Esophagus muscularis mucosa (tissue), 4 donors: ENCODE measurements around the gene ZNF594. TPM values are rescaled to one million over a fixed set of nuclear protein-coding genes. Genes with fewer than 3 reads are reported as not detected.
"Not testable (repeated sequence)": the region's sequence is repeated elsewhere in the genome, so short reads cannot be mapped to it uniquely, and the experiment has no call there.

Source experiments
- DNase-seq: peaks from one replicate; pipeline ENCODE4 v3.0.0-alpha.2; 2017; ENCODE audit errors: extremely low spot score
- H3K27ac ChIP-seq, 4 donors: fragments of 200-600 bp; sonication (generic); replicated peaks in 1 of 4; 1 replicate in 3 of 4; 2 replicates in 1 of 4; pipeline ENCODE4 v1.5.1; 2016 to 2019; ENCODE audit warnings: mild to moderate bottlenecking in 1 of 4
- H3K27me3 ChIP-seq, 4 donors: fragments of 200-600 bp; sonication (generic); one replicate each; pipeline versions ENCODE4 v1.5.1 to v1.6.0; 2016 to 2019
- H3K36me3 ChIP-seq, 4 donors: fragments of 200-600 bp; sonication (generic); one replicate each; pipeline ENCODE4 v1.5.1; 2016 to 2019
- H3K4me1 ChIP-seq, 4 donors: fragments of 200-600 bp; sonication (generic); one replicate each; pipeline ENCODE4 v1.5.1; 2016 to 2019
- H3K4me3 ChIP-seq, 4 donors: fragments of 200-600 bp; sonication (generic); 1 replicate in 2 of 4; 2 replicates in 2 of 4; pipeline ENCODE4 v1.5.1; 2016 to 2019; ENCODE audit warnings: mild to moderate bottlenecking in 4 of 4, moderate library complexity in 1 of 4
- H3K9me3 ChIP-seq, 4 donors: fragments of 200-600 bp; sonication (generic); 1 replicate in 3 of 4; 2 replicates in 1 of 4; pipeline ENCODE4 v1.5.1; 2016 to 2019
- EP300 ChIP-seq: sonication (generic); formaldehyde crosslinking; IDR thresholded peaks from one replicate; pipeline ENCODE4 v1.6.1; 2017; ENCODE audit warnings: antibody characterized with exemption
- POLR2A ChIP-seq: fragments of 450-650 bp; IDR thresholded peaks from one replicate; pipeline ENCODE4 v1.6.1; 2017; ENCODE audit warnings: antibody characterized with exemption, moderate library complexity, mild to moderate bottlenecking, low read depth
- POLR2AphosphoS5 ChIP-seq, 2 donors: sonication (generic); formaldehyde crosslinking; IDR thresholded peaks; one replicate each; pipeline ENCODE4 v1.6.1; 2017; ENCODE audit warnings: antibody characterized with exemption in 2 of 2
- WGBS: methylation state at CpG from one replicate; pipeline ENCODE4 v1.1.5; 2018; 5-methylcytosine and 5-hydroxymethylcytosine counted together
- intact Hi-C: fragments of 100-400 bp; cut with DNase I; formaldehyde crosslinking; loops from one replicate; pipeline ENCODE4 v1.15.1; 2023
- total RNA-seq, 4 donors: library from RNA; depleted of rRNA; stranded (reverse); fragments of >200 nt; gene quantifications; one replicate each; pipeline versions ENCODE4 v1.1.0 to v1.2.1, GENCODE V29; 2016
- TF ChIP-seq, protein P1 (sequence below), 3 experiments: fragments of 200-600 bp in 2 of 3; fragments of 450-650 bp in 1 of 3; sonication (generic) in 2 of 3; IDR thresholded peaks; one replicate each; pipeline ENCODE4 v1.5.1; 2017 to 2019; ENCODE audit warnings: antibody characterized with exemption in 3 of 3, mild to moderate bottlenecking in 2 of 3, moderate library complexity in 1 of 3

The ZNF594 gene
- total RNA-seq, 4 donors from 2014 or later, result 7.5 to 13.3 (median 9.6) TPM

DNA sequence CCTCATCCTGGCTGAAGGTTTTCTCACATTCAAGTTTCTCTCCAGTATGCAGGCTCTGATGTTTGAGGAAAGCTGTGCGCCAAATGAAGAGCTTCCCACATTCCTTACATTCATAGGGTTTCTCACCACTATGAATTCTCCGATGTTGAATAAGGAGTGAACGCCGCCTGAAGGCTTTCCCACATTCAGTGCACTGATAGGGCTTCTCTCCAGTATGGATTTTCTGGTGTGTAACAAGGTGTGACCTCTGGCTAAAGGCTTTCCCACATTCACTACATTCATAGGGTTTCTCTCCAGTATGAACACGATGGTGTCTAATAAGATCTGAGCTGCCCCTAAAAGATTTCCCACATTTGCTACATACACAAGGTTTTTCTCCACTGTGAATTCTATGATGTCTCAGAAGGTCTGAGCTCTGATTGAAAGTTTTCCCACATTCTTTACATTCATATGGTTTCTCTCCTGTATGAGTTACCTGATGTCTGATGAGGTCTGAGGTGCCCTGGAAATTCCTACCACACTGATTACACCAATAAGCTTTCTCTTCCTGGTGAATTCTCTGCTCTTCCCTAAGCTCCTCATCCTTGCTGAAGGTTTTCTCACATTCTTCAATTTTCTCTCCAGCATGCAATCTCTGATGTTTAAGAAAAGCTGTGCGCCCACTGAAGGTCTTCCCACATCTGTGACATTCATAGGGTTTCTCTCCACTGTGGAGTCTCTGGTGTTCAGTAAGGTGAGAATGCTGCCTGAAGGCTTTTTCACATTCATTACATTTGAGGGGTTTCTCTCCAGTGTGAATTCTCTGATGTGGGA is 8.9 kb downstream of the ZNF594 start:
- no peak overlapping the region for H3K27ac ChIP-seq
- H3K36me3 ChIP-seq, result peaks cover 4 to 38% (median 18%) of the 10 kb centered on the region in 4 donors
- intact Hi-C loops, result no loop called here
- 99% methylated on average over 6 of the region's 6 CpGs for WGBS
- no peak for DNase-seq
- H3K9me3 ChIP-seq, result peaks cover 42 to 100% (median 95%) of the 10 kb centered on the region in 4 donors
- TF ChIP-seq EP300 (no peak), POLR2AphosphoS5 (IDR thresholded peaks at IDR 0.05) (no peak), POLR2A (no peak)
- TF ChIP-seq, protein P1, sequence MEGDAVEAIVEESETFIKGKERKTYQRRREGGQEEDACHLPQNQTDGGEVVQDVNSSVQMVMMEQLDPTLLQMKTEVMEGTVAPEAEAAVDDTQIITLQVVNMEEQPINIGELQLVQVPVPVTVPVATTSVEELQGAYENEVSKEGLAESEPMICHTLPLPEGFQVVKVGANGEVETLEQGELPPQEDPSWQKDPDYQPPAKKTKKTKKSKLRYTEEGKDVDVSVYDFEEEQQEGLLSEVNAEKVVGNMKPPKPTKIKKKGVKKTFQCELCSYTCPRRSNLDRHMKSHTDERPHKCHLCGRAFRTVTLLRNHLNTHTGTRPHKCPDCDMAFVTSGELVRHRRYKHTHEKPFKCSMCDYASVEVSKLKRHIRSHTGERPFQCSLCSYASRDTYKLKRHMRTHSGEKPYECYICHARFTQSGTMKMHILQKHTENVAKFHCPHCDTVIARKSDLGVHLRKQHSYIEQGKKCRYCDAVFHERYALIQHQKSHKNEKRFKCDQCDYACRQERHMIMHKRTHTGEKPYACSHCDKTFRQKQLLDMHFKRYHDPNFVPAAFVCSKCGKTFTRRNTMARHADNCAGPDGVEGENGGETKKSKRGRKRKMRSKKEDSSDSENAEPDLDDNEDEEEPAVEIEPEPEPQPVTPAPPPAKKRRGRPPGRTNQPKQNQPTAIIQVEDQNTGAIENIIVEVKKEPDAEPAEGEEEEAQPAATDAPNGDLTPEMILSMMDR (IDR thresholded peaks at IDR 0.05), result no peak
- no peaks in the 10 kb centered on the region for H3K4me1 ChIP-seq
- no peak overlapping the region for H3K4me3 ChIP-seq
- H3K27me3 ChIP-seq, result no peaks in the 10 kb centered on the region

DNA sequence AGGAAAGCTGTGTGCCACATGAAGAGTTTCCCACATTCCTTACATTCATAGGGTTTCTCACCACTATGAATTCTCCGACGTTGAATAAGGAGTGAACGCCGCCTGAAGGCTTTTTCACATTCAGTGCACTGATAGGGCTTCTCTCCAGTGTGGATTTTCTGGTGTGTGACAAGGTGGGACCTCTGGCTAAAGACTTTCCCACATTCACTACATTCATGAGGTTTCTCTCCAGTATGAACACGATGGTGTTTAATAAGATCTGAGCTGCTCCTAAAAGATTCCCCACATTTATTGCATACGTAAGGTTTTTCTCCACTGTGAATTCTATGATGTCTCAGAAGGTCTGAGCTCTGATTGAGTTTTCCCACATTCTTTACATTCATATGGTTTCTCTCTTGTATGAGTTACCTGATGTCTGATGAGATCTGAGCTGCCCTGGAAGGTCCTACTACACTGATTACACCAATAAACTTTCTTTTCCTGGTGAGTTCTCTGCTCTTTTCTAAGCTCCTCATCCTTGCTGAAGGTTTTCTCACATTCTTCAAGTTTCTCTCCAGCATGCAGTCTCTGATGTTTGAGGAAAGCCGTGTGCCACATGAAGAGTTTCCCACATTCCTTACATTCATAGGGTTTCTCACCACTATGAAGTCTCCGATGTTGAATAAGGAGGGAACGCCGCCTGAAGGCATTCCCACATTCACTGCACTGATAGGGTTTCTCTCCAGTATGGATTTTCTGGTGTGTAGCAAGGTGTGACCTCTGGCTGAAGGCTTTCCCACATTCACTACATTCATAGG is 10.0 kb downstream of the ZNF594 start:
- Histone ChIP-seq H3K36me3 (peaks cover 0 to 35% (median 8%) of the 10 kb centered on the region in 4 donors), H3K9me3 (peaks cover 42 to 100% (median 98%) of the 10 kb centered on the region in 4 donors), H3K4me3 (no peak overlapping the region), H3K27ac (no peak overlapping the region), H3K4me1 (no peaks in the 10 kb centered on the region), H3K27me3 (no peaks in the 10 kb centered on the region)
- intact Hi-C loops, result no loop called here
- DNase-seq, result no peak
- TF ChIP-seq, protein P1 (IDR thresholded peaks at IDR 0.05), result no peak
- TF ChIP-seq EP300, result no peak
- TF ChIP-seq POLR2AphosphoS5 (IDR thresholded peaks at IDR 0.05), result no peak
- 96% methylated on average over 10 of the region's 10 CpGs for WGBS

DNA sequence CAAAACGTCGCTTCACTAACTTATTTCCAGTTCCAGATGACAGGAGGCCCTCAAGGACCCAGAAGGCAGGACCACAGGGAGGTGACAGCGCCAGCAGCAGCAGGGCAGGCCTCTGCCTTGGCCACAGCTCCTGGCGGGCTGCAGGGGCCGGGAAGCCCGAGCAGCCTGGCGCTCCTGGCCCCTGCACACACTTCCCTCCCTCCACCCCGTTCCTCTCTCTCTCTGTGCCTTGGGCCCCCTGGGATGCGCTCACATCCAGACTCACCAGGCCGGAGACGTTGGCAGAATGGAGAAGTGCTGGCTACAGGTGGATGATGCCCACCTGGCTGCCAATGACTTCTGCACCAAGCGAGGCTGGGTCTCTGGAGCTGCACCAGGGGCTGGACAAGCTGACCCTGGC is 12.7 kb downstream of the ZNF594 start:
- intact Hi-C loops, result no loop called here
- no peak overlapping the region for H3K27ac ChIP-seq
- no peak overlapping the region for H3K4me3 ChIP-seq
- H3K9me3 ChIP-seq, result peaks cover 41 to 95% (median 91%) of the 10 kb centered on the region in 4 donors
- no peak for DNase-seq
- peaks cover 11 to 36% (median 19%) of the 10 kb centered on the region in 4 donors for H3K36me3 ChIP-seq
- over 99% methylated on average over 10 of the region's 12 CpGs for WGBS
- no peaks in the 10 kb centered on the region for H3K27me3 ChIP-seq
- no peaks in the 10 kb centered on the region for H3K4me1 ChIP-seq
- TF ChIP-seq POLR2A, result no peak
- no peak for TF ChIP-seq POLR2AphosphoS5 (IDR thresholded peaks at IDR 0.05)
- TF ChIP-seq, protein P1 (IDR thresholded peaks at IDR 0.05), result no peak
- TF ChIP-seq EP300, result no peak

DNA sequence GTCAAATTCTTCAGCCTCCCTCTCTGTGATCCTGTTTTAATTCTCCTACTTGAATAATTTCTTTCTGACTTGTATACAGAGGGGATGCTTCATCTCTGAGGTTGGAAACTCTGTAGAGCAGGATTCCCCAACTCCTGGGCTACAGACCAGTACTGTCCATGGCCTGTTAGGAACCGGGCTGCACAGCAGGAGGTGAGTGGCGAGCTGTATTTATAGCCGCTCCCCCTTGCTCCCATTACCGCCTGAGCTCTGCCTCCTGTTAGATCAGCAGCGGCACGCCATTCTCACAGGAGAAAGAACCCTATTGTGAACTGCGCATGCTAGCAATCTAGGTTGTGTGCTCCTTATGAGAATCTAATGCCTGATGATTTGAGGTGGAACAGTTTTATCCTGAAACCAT is 16.6 kb downstream of the ZNF594 start:
- H3K9me3 ChIP-seq, result peaks cover 10 to 68% (median 58%) of the 10 kb centered on the region in 4 donors
- H3K27me3 ChIP-seq, H3K4me3 ChIP-seq, H3K4me1 ChIP-seq, H3K27ac ChIP-seq, DNase-seq, intact Hi-C loops: not testable (repeated sequence)
- WGBS, result 93% methylated on average over 7 of the region's 7 CpGs
- H3K36me3 ChIP-seq, result peaks cover 11 to 26% (median 14%) of the 10 kb centered on the region in 4 donors

DNA sequence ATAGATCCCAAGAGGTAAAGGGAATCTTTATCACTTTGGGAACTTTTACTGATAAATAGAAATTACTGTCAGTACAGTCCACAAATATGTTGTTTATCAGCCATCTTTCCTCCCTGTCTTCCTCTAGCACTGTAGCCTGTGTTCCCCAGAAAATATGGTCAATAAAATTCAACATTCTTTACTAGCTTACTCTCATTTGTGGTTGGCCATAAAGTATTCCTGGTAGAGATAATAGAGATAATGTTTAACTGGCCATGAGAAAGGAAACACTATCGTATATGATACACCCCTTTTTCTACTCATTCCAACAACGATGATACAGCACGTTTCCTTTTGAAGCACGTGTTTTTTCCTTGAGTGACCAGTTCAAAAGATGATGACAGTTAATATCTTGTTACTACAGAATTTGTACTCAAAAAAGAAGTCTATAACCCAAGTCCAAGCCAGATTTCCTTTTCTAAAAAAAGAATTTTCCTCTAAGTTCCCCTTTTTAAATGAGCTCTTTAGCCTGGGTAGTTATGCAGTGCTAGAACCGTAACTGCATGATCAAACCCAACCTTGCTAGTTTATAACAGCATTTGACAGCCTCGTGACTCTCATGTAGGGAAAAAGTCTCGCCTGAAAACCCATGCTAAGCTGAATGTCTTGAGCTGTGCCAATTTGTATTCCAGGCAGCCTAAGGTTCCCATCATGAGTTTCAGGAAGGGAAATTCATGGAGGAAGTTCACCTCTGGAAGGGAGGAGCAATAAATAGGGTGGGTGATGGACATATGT is 25.7 kb downstream of the ZNF594 start:
- H3K27me3 ChIP-seq, result not testable (repeated sequence)
- 79% methylated on average over 6 of the region's 7 CpGs for WGBS

More for the DNA sequence above, 25.7 kb downstream of the ZNF594 start:
- H3K4me3 ChIP-seq, H3K4me1 ChIP-seq, H3K9me3 ChIP-seq, H3K27ac ChIP-seq, DNase-seq, H3K36me3 ChIP-seq, intact Hi-C loops: not testable (repeated sequence)
